ENCODE measurements around the gene AXL.
"Not testable (repeated sequence)": the region's sequence is repeated elsewhere in the genome, so short reads cannot be mapped to it uniquely, and the experiment has no call there.

Gene AXL

GRCh38 chr19:41218615-41219507 lies at the start of gene AXL:
AXL (plus strand) TSS chr19:41219223; CDS start chr19:41219393, 170 bp downstream.
- DNase-seq (ENCODE audit: low read depth in 2 of 2, low spot score in 1 of 2) = no peak

GRCh38 chr19:41172297-41173164 lies 46.5 kb upstream of the AXL start:
- DNase-seq (ENCODE audit: low read depth in 2 of 2, low spot score in 1 of 2) = no peak

- DNase-seq (ENCODE audit: low read depth in 2 of 2, low spot score in 1 of 2) = no peak
Observed at GRCh38 chr19:41174297-41174928, 44.6 kb upstream of the AXL start.

GRCh38 chr19:41175801-41176777 lies 42.9 kb upstream of the AXL start:
- peak in 1 of 2 donors; percentile 6 for DNase-seq (ENCODE audit: low read depth in 2 of 2, low spot score in 1 of 2)

- not testable (repeated sequence) for DNase-seq (ENCODE audit: low read depth in 2 of 2, low spot score in 1 of 2)
Observed at GRCh38 chr19:41180173-41180572, 38.9 kb upstream of the AXL start.

- no peak for DNase-seq (ENCODE audit: low read depth in 2 of 2, low spot score in 1 of 2)
Observed at GRCh38 chr19:41186971-41187883, 31.8 kb upstream of the AXL start.

GRCh38 chr19:41187884-41188279 lies 31.1 kb upstream of the AXL start:
- no peak for DNase-seq (ENCODE audit: low read depth in 2 of 2, low spot score in 1 of 2)

- DNase-seq (ENCODE audit: low read depth in 2 of 2, low spot score in 1 of 2) = no peak
Observed at GRCh38 chr19:41189425-41190065, 29.5 kb upstream of the AXL start.

GRCh38 chr19:41192574-41193429 lies 26.2 kb upstream of the AXL start, which contains the start of gene CYP2S1:
CYP2S1 (plus strand) TSS chr19:41193219; CDS start chr19:41193265, 46 bp downstream.
- DNase-seq (ENCODE audit: low read depth in 2 of 2, low spot score in 1 of 2) = no peak

GRCh38 chr19:41193430-41194156 lies 25.4 kb upstream of the AXL start:
- DNase-seq (ENCODE audit: low read depth in 2 of 2, low spot score in 1 of 2) = no peak

- DNase-seq (ENCODE audit: low read depth in 2 of 2, low spot score in 1 of 2) = no peak
Observed at GRCh38 chr19:41194157-41194552, 24.9 kb upstream of the AXL start.

GRCh38 chr19:41195675-41196497 lies 23.1 kb upstream of the AXL start:
- DNase-seq (ENCODE audit: low read depth in 2 of 2, low spot score in 1 of 2) = no peak

GRCh38 chr19:41198559-41198958 lies 20.5 kb upstream of the AXL start:
- no peak for DNase-seq (ENCODE audit: low read depth in 2 of 2, low spot score in 1 of 2)

- no peak for DNase-seq (ENCODE audit: low read depth in 2 of 2, low spot score in 1 of 2)
Observed at GRCh38 chr19:41203371-41203770, 15.7 kb upstream of the AXL start.

- peak; percentile 64 to 67 for DNase-seq (ENCODE audit: low read depth in 2 of 2, low spot score in 1 of 2)
Observed at GRCh38 chr19:41204338-41204737, 14.7 kb upstream of the AXL start.

GRCh38 chr19:41205995-41206394 lies 13.0 kb upstream of the AXL start:
- no peak for DNase-seq (ENCODE audit: low read depth in 2 of 2, low spot score in 1 of 2)

Data from stimulated activated CD8-positive, alpha-beta memory T cell treated with anti-CD3 and anti-CD28 coated beads, Interleukin-4, amount 100 ng/mL, for 4 hours (primary cell).